TTC549 (cell line): Measurements from ENCODE around the gene PDK3.

ENCODE experiments used
- FAIRE-seq: peaks from 2 replicates; lab custom pipeline; 2012; peaks lifted over from hg19 to GRCh38; lab: Jason Lieb, UNC

The PDK3 gene

DNA sequence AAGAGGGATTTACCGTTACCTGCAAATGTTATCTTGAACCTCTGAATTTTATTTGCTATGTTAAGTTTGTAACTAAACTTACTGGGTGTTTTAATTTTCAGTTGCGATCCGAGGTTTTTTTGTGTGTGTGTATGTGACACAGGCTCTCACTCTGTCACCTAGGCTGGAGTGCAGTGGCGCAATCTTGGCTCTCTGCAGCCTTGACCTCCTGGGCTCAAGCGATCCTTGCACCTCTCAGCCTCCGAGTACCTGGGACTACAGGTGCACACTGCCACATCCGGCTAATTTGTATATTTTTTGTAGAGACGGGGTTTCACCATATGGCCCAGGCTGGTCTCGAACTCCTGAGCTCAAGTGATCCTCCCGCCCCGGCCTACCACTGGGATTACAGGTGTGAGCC lies 18.5 kb downstream of the PDK3 start:
- FAIRE-seq = no peak

DNA sequence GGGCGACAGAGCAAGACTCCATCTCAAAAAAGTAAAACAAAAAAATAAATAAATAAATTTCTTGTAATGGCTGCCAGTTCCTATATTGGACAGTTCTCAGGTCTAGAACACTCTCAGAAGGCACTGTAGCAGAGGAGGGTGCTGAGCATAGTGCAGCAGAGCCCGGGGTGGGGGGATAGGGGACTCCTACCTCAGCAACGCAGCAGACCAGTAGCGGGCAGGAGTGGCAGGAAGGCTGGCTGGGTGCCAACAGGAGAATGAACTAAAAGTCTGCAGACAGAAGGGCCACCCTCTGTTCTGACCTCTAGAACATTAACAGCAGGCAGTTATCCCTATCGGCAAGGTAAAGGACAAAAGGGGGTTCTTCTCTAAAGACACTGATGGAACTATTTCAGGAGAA lies 20.2 kb downstream of the PDK3 start:
- FAIRE-seq = no peak

DNA sequence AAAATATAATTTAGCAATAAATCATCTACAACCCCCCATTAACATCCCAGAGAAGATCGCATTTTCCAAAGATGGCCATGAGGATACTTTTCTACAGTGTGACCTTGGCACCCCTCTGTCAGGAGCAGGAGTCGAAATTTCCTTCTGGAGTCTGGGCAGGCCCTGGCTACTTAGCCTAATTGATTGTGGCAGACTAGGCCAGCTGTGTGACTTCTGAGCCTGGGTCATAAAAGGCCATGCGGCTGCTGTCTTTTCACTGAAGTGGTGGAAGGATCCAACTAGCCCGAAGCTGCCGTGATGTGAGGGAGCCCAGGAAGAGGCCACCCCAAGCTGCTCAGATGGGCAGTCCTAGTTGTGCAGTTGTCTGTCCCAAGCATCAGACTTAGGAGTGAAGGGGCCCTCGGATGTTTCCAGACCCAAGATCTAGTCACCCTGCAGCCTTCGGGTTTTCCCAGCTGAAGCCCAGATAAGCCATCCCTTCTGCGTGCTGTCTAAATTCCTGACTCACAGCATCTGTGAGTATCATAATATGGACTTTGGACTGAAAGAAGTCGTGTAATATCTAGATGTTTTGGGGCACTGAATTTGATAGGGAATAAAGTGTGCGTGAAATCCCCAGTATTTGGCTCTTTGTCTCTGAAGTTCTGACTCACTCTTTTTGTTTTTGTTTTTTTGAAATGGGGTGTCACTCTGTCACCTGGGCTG lies 21.0 kb downstream of the PDK3 start:
- no peak for FAIRE-seq

DNA sequence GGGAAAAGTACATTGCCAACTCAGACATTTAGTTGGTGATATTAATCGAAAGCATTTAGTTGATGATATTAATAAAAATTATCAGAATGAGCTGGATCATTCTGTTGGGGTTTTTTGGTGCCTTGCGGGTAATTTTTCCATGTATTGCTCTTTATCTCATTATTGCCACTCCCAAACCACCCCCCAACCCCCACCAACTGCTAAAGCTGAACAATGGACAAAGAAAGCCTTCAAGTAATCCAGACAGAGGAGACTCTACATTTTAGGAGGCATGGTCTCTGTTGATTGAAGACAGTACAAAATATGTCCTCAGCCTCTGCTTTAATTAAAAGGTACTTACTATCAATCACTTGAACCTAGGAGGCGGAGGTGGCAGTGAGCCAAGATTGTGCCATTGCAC lies 22.5 kb downstream of the PDK3 start:
- no peak for FAIRE-seq

DNA sequence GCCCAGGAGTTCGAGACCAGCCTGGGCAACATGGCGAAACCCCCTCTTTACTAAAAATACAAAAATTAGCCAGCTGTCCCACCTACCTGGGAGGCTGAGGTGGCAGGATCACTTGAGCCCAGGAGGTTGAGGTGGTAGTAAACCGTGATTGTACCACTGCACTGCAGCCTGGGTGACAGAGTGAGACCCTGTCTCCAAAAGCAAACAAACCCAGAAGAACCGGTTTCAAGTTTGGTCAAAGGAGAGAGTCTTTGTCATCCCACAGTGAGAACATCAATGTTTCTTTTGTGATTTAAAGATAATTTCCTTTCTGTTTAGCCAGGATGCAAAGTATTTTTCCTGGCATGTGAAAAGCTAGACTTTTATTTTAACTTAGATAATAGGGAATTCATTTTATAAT lies 26.7 kb downstream of the PDK3 start:
- no peak for FAIRE-seq

DNA sequence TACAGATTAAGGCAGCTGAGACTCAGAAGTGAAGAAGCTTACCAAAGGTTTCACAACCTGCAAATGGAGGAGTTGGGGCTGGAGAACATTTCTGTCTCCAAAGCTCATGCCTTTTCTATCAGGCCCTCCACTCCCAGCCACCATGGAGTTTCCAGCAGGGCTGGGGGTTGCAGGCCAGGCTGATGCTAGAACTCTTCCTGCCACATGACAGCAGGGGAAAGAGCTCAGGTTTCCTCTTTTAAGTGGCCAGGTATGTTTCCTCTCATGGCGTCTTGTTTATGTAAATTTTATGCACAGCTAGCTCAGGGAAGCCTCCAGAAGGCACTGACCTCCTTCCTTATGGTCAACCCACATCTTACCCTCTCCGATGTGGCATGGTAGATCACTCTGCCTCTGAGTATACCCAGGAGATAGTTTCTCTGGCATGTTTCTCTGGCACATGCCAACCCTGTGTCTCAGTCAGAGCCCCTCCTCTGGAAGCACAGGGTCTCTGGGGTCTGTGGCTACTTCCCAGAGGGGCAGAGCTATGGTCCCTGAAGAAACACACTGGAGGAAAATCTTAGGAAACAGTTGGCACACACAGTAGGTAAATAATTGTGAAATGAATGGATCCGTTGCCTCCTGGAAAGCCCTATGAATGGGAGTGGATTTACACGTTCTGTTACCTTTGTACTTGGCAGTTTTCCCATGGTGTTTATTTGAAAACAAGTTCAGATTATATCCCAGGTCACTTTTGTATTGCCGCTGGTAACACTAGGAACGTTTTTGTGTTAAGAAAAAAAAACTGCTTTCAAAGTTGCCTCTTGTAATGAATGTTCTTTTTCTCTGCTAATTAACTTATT lies 28.9 kb downstream of the PDK3 start:
- FAIRE-seq = no peak

DNA sequence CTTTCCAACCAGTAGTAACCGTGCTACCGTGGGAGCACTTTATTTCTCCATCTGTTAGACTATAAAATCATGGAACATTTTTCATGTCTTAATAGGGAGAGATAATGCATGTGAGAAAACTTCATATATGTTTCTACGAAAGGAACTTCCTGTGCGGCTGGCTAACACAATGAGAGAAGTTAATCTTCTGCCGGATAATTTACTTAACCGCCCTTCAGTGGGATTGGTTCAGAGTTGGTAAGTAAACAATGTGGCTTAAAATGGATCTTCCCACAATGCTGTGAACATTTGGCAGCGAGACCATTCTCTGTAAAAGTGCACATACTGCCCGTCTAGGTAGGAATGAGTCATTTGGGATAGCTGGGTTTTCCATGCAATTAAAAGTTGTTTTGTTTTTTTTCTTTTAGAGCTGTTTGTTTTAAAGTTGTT lies 29.6 kb downstream of the PDK3 start:
- FAIRE-seq = no peak

DNA sequence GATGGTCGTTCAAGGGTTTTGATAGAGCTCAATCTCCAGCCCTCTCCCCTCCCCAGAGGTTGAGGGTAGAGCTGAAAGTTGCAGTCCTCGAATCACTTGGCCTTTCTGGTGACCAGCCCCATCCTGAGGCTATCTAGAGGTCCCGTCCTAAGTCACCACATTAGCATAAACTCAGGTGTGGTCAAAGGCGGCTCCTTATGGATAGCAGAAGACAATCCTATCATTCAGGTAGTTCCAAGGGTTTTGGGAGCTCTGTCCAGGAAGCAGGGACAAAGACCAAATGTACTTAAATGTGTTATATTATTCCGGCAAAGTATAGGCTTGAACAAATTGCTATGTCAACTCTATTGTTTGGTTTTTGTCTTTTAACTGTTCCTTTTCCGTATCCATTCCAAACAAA lies 30.6 kb downstream of the PDK3 start:
- FAIRE-seq = no peak

DNA sequence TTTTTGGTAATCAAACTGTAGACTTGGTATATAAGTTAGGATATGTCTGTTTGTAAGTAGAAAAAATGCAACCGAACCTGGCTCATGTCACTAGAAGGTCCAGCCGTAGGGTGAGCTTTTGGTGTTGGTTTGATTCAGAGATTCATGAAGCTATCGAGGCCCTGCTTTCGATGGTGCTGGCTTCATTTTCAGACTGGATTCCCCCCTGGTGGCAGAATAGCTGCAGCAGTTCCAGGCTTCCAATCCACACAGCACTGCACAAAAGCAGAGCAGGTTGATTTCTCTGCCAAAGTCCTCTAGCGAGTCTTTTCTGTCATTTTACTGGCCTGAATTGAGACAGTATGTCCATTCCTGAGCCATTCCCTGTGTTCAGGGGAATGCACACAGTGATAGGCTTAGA lies 33.1 kb downstream of the PDK3 start:
- no peak for FAIRE-seq

DNA sequence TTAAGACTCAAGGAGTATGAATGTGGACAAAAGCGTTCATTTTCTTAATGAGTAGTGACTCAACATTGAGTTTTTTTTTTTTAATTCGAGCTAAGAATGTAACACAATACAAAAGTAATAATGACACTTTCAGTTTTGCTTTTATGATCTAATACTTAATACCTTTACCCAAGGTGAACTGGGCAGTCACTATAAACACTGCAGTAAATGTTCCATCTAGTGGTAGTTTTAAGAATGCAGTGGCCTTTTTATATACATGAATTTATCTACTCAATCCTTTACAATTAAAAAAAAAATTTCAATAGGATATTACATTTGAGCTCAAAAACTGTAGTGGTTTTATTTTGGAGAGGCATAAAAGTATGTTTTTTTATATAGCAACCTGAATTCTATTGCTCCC lies 33.9 kb downstream of the PDK3 start:
- FAIRE-seq = peak; percentile 80

DNA sequence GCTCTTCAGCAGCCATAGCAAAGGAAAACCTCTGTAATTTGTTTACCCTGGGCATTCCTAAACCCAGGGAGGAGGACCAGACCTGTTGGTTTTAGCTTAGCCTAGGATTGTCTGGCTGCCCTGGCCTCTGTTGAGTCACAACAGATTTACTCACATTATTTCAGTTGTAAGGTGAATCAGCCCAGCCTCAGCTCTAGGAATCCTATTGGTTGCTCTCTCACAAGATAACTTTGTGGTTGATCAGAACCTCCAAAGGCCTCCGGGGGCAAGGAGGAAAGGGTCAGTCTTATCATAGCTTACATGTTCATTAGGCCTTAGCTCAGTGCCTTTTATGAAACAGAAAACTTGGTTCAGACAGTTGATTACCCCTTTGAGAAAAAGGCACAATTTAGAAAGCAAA lies 41.0 kb downstream of the PDK3 start:
- FAIRE-seq = no peak

DNA sequence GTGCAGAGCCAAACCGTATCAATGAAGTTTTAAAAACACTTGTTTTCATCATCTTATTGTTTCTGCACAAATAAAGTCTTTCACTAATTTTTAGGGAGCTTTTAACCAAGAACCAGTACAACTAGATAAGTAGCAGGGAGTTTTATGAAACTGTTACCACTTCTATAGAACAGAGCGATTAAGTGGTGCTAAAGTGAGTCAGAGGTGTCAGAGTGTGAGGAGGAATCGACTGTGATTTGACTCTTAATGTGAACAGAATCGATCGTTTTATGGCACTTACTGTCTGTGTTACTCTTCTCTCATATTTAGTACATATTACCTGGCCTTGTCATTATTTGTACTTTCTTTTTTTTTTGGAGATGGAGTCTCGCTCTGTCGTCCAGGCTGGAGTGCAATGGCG lies 43.3 kb downstream of the PDK3 start:
- FAIRE-seq = no peak

DNA sequence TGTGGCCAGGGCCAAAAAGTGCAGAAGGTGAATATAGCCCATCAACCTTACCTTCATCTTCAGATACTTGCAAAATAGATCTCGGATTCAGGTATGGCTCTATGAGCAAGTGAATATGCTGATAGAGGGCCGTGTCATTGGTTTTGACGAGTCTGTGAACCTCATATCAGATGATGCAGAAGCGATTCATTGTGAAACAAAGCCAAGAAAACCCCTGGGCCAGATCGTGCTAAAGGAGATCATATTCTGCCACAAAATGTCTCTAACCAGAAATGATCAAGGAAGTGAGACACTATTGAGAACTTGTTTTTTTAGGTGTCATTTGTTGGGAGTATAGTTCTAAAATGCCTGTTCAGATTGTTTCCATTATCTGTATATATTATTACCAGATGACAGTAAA lies 48.3 kb downstream of the PDK3 start:
- no peak for FAIRE-seq

DNA sequence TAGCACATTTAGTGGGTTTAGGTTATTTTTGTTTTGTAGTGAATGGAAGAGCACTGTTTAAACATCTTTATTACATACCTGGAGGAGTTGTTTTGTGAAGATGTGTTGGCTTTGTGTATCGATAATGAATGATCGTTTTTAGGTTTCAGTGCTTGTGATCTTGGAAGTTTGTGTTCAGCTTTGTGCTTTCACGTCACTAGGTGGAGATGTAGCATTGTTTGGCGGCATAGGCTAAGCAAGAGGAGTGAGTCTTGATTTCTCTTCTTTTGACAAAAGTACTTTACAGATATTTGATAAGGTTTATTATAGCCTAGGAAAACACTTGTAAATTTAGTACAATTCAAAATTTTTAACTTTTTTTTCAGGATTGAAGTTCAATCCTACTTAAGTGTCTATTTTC lies 50.4 kb downstream of the PDK3 start:
- peak; percentile 68 for FAIRE-seq

DNA sequence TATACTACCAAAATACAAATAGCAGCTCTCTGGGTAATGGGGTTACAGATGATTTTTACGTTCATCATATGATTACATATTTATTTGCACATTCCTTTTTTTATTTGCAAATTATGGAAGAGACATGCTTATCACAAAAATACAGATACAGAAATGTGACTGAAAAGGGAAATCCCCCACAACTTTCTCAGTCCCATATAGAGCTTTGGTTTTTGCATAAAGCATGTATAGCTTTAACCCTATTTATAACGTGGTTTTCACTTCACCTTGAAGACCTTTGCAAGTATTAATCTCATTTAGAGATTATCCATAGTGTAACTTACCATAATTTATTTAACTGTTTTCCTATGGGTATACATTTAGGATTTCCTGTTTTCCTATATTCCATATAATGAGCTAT lies 55.4 kb downstream of the PDK3 start:
- no peak for FAIRE-seq

DNA sequence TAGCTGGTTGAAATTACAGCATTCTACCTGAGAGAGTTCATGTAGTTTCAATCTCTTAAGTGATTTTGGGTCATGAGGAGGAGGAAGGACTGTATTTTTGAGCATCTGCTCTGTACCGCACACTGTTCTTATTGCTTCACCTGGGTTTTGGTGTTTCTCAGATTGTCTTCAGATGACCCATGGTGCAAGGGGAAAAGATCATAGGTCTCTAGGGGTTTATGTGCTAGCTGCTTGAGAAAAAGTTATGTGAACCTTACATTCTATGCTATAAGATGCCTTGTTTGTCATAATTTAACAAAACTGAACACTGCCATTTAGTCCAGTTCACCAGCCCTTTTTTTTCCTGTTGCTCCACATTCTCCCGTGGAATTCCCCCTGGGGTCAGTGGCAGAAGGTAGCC lies 60.4 kb downstream of the PDK3 start:
- no peak for FAIRE-seq

DNA sequence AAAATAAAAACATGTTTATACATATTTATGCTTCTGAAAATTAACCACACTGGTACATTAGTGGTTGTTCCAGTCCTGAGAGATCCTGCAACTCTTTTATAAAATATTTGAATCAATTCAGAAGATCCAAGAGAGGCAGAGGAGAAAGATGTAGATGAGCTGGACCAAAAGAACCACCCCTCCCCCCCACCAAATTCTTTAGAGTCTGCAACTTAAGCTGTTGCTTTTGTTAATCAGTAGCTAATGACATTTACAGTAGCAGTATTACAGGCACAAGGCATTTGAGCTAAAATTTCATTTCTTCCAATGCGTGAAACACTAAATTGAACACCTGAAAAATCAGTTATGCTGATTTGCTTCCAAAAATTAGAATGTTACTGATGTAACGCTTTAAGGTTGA lies 61.5 kb downstream of the PDK3 start:
- FAIRE-seq = no peak

DNA sequence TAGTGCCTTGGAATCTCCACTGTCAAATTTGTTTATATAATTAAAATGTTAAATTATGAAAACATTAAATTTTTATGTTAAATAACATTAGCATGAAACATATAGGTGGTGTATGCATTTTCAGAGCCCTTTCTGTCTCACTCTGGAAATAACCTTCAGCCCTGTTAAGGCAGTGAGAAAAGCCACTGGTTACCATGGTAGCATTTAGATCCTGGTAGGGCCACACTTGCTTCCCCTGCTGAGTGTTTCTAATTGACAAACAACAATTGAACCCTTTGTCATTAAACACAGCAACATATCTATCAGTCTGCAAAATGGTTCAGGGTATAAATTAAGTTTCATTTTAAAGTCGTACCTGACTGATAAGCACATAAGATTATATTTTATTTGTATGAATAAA lies 63.5 kb downstream of the PDK3 start:
- FAIRE-seq = no peak

DNA sequence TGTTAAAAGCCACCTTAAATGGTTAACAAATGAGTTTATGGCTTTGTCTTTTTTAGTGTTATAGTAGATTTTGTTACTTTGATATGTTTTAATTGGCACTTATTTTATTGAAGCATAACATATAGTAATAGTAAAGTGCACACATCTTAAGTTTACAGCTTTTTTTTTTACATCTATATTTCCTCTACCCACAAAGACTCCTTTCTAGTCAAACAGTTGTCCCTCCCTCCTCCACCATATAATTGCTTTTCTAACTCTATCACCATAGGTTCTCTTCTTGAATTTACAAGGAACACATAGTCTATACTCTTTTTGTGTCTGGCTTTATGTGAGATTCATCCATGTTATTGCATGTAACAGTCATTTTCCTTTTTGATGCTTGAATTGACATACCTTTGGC lies 71.5 kb downstream of the PDK3 start:
- no peak for FAIRE-seq

DNA sequence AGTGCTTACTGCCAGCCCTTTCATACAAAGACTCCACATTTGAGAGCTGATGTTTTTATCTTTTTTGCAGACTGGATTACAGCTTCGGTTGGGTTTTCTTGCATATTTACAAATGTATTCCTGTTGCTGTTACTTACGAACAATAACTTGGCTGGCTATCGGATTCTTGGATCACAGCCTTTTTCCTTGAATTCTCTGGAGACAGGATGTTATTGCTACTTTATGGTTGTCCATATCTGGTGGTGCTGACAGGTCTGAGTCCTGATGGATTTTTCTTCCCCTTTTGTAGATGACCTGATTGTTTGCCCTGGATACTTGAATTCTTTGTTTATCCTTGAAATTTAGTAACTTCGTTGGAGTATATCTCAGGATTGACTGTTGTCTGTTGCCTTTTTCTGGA lies 77.7 kb downstream of the PDK3 start:
- no peak for FAIRE-seq

DNA sequence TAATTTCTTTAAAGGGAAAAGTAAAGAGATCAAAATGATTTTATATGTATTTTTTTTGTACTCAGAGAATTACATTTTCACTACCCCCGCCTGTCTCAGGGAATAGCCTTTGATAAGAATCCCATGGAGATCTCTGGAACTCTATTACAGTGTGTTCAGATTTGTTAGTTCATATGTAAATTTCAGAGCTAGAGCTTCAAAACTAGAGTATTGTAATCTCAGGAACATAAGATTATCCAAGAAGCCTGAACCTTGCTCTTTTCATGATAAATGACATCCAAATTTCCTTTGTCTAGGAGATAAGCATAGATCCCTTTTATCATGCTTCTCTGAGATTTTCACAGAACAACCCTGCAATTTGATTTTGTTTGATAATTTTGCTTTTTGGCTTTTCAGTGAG lies 82.9 kb downstream of the PDK3 start:
- no peak for FAIRE-seq

DNA sequence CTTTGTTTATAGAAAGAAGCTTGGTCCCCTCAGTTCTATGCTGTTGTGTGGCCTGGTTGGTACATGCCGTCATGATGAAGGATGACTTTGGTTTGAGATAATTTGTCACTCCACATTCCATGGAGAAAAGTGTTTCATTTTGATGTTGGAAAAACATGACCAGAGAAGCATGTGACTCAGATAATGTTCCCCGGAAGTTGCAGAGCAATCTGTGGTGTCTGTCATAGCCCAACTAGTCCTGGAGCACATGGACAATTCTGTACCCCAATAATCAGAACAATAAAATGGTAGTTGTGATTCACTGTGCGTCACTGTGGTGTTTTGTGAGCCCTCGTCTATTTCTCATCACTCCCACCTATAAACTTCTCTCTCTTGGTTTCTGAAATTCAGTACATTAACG lies 85.1 kb downstream of the PDK3 start:
- FAIRE-seq = no peak

DNA sequence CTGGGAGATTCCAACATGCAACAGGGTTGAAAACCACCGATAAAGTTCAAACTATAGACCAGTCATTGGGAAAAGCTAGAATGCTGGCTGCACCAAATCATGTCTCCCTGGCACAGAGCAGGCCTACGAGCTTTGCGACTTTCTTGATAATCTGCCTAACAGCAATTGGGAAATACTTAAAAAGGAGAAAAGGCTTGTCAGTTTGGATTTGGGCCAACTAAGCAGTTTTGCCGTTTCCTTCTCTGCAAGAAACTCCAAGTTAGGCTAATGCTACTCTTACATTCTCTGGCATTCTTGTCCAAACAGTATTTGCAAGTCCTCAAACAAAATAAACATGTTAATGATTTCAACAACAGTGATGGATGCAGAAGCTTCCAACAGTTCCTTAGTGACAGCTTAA lies 87.9 kb downstream of the PDK3 start:
- FAIRE-seq = no peak

DNA sequence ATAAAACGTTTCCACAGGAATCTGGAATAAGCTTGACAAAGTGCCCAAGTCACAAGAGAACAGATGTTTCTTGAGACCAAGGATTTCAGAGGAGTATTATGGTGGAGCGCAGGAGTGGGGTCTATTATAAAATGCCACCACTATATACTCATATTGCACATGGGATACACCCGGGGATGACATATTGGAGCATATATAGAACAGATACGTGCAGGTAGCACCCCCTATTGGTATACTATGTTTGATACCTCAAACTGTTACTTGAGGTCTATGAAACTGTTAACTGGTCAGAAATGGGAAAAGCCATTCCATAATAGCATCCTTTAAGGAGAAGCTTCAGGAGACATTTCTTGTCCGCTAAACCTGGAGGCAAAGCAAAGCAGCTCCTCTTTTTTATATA lies 96.0 kb downstream of the PDK3 start:
- no peak for FAIRE-seq
